GM21737 (cell line): ENCODE results near the gene ACOXL.
"Not testable (repeated sequence)": the region's sequence is repeated elsewhere in the genome, so short reads cannot be mapped to it uniquely, and the experiment has no call there.

Experiments
- ATAC-seq: cut with Tn5 transposase; IDR thresholded peaks from one replicate; pipeline ENCODE4 v1.9.1; 2021; ENCODE audit warnings: mild to moderate bottlenecking, moderate library complexity; ENCODE audit not compliant: unreplicated experiment

Gene ACOXL

GRCh38 chr2:110852541-110853263, 120.3 kb downstream of the ACOXL start:
- ATAC-seq = no peak

GRCh38 chr2:110853516-110853915, 121.1 kb downstream of the ACOXL start:
- no peak for ATAC-seq

GRCh38 chr2:110853948-110854347, 121.6 kb downstream of the ACOXL start:
- no peak for ATAC-seq

- ATAC-seq = no peak
Measured at GRCh38 chr2:110854355-110855081, 122.1 kb downstream of the ACOXL start.

GRCh38 chr2:110855841-110856240, 123.5 kb downstream of the ACOXL start:
- not testable (repeated sequence) for ATAC-seq

- peak; percentile 82 for ATAC-seq
Measured at GRCh38 chr2:110858135-110858725, 125.9 kb downstream of the ACOXL start.

- no peak for ATAC-seq
Measured at GRCh38 chr2:110858993-110859701, 126.8 kb downstream of the ACOXL start.

- ATAC-seq = no peak
Measured at GRCh38 chr2:110860630-110861029, 128.3 kb downstream of the ACOXL start.

- ATAC-seq = no peak
Measured at GRCh38 chr2:110861616-110862260, 129.4 kb downstream of the ACOXL start.

- no peak for ATAC-seq
Measured at GRCh38 chr2:110863726-110864125, 131.4 kb downstream of the ACOXL start.

- no peak for ATAC-seq
Measured at GRCh38 chr2:110864176-110864575, 131.8 kb downstream of the ACOXL start.

GRCh38 chr2:110864731-110865130, 132.4 kb downstream of the ACOXL start:
- ATAC-seq = no peak

GRCh38 chr2:110865188-110865587, 132.8 kb downstream of the ACOXL start:
- peak; percentile 88 for ATAC-seq

- no peak for ATAC-seq
Measured at GRCh38 chr2:110866045-110866444, 133.7 kb downstream of the ACOXL start.

GRCh38 chr2:110866466-110866865, 134.1 kb downstream of the ACOXL start:
- no peak for ATAC-seq

GRCh38 chr2:110867078-110867477, 134.7 kb downstream of the ACOXL start:
- ATAC-seq = no peak

GRCh38 chr2:110868971-110869370, 136.6 kb downstream of the ACOXL start:
- no peak for ATAC-seq

GRCh38 chr2:110869472-110870446, 137.4 kb downstream of the ACOXL start:
- no peak for ATAC-seq

- ATAC-seq = no peak
Measured at GRCh38 chr2:110870545-110870944, 138.2 kb downstream of the ACOXL start.

- ATAC-seq = no peak
Measured at GRCh38 chr2:110871637-110872036, 139.3 kb downstream of the ACOXL start.
